ENCODE measurements around the gene POLR3B.

Gene POLR3B

GRCh38 chr12:106551410-106551809 is 193.9 kb downstream of the POLR3B start:
- DNase-seq (ENCODE audit: low read depth, low spot score) = no peak

GRCh38 chr12:106552228-106552627 is 194.7 kb downstream of the POLR3B start:
- DNase-seq (ENCODE audit: low read depth, low spot score) = no peak

Data from smooth muscle cell of the brain vasculature (primary cell).